Naive B cell (primary cell): ENCODE measurements around the gene SQOR. TPM values are rescaled to one million over a fixed set of nuclear protein-coding genes. Genes with fewer than 3 reads are reported as not detected.

Experiments used
- ATAC-seq, 2 donors: fragments of 150-1000 bp; cut with Tn5 transposase; 2 replicates each; pipeline ENCODE4 v1.10.0; 2021; ENCODE audit warnings: low read depth in 2 of 2, mild to moderate bottlenecking in 2 of 2, moderate library complexity in 2 of 2
- DNase-seq: peaks from one replicate; pipeline ENCODE4 v3.0.0; 2022
- H3K27ac Mint-ChIP-seq, 6 donors: one replicate each; pipeline ENCODE4 v1.8.0; 2020 to 2022; ENCODE audit warnings: mild to moderate bottlenecking in 6 of 6, mixed read lengths in 6 of 6, moderate library complexity in 5 of 6, inconsistent platforms in 2 of 6
- H3K27me3 Mint-ChIP-seq, 3 donors: one replicate each; pipeline ENCODE4 v1.8.0; 2021 to 2022; ENCODE audit warnings: mixed read lengths in 3 of 3, mild to moderate bottlenecking in 1 of 3
- H3K36me3 Mint-ChIP-seq, 2 donors: one replicate each; pipeline ENCODE4 v1.8.0; 2020 to 2022; ENCODE audit warnings: mixed read lengths in 2 of 2, inconsistent platforms in 1 of 2, mild to moderate bottlenecking in 1 of 2
- H3K4me1 Mint-ChIP-seq, 3 donors: one replicate each; pipeline ENCODE4 v1.8.0; 2020 to 2022; ENCODE audit warnings: mixed read lengths in 3 of 3, inconsistent platforms in 1 of 3, mild to moderate bottlenecking in 1 of 3, moderate library complexity in 1 of 3
- H3K4me3 Mint-ChIP-seq, 8 donors: one replicate each; pipeline ENCODE4 v1.8.0; 2020 to 2022; ENCODE audit warnings: mild to moderate bottlenecking in 8 of 8, mixed read lengths in 8 of 8, moderate library complexity in 8 of 8, inconsistent platforms in 2 of 8
- H3K9me3 Mint-ChIP-seq, 7 donors: one replicate each; pipeline ENCODE4 v1.8.0; 2020 to 2022; ENCODE audit warnings: mixed read lengths in 7 of 7, mild to moderate bottlenecking in 5 of 7, inconsistent platforms in 2 of 7, moderate library complexity in 1 of 7
- polyA plus RNA-seq, 6 donors: library from polyadenylated mRNA; unstranded; fragments of 300-500 nt; fragmentation: Illumina TruSeq; gene quantifications; one replicate each; pipeline ENCODE4 v1.2.3, GENCODE V29; 2021; ENCODE audit warnings: low read depth in 6 of 6

The SQOR gene
- polyA plus RNA-seq, 6 donors from 2014 or later: 49.2 to 110 (median 67.1) TPM

DNA sequence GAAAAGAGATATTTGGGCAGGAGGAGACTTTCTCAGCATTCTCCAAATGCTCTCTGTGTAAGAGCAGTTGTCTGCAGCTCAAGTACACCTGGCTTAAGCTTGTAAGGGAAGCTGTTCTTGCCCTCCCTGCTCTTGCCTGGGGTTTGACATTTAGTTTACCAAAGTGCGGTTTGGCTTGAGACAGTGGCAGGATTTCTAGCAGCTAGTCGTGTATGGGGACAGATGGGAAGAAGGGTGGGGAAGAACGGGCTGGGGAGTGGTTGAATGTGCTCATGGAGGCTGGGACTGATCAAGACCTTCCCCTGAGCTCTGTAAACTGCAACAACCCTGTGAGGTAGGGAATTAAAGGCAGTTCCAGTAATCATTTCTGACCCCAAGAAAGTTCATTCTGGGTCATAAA is 39.8 kb downstream of the SQOR start:
- DNase-seq: no peak
- Mint-ChIP-seq H3K9me3 (no peaks in the 10 kb centered on the region), H3K27ac (peak overlapping the region in 1 of 6 donors; percentile 76), H3K4me3 (no peak overlapping the region), H3K27me3 (no peaks in the 10 kb centered on the region), H3K4me1 (no peaks in the 10 kb centered on the region), H3K36me3 (peaks cover 29 to 35% of the 10 kb centered on the region in 2 donors)
- no peak for ATAC-seq

- no peaks in the 10 kb centered on the region for H3K9me3 Mint-ChIP-seq
- peak overlapping the region in 1 of 6 donors; percentile 38 for H3K27ac Mint-ChIP-seq
- H3K27me3 Mint-ChIP-seq: no peaks in the 10 kb centered on the region
- peaks cover 25 to 31% of the 10 kb centered on the region in 2 donors for H3K36me3 Mint-ChIP-seq
- no peak for DNase-seq
- ATAC-seq: no peak
- H3K4me1 Mint-ChIP-seq: no peaks in the 10 kb centered on the region
- H3K4me3 Mint-ChIP-seq: no peak overlapping the region
Observed at GRCh38 chr15:45677797-45678196, 43.0 kb downstream of the SQOR start.

GRCh38 chr15:45678459-45679178 is 43.8 kb downstream of the SQOR start:
- no peaks in the 10 kb centered on the region for H3K27me3 Mint-ChIP-seq
- H3K9me3 Mint-ChIP-seq: no peaks in the 10 kb centered on the region
- H3K4me3 Mint-ChIP-seq: no peak overlapping the region
- no peaks in the 10 kb centered on the region for H3K4me1 Mint-ChIP-seq
- DNase-seq (no peak), ATAC-seq (no peak)
- H3K27ac Mint-ChIP-seq: no peak overlapping the region
- peaks cover 25 to 31% of the 10 kb centered on the region in 2 donors for H3K36me3 Mint-ChIP-seq

DNA sequence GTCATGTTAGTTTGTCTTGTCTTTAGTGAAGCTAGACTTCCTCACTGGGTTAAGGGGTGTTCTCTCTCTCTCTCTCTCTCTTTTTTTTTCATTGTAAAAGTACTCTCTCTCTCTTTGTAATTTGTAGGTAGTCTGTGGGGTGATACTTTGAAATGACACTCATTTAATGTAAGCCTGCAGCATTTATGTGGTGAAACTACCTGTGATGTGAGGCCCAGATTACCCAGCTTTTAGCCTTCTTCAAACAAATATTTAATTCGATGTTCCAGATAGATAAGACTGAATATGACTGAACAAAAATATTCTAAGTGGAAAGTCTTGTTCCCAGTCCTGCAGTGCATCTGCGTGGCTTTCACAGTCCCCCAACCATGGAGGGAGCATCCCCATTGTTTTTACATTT is 49.7 kb downstream of the SQOR start:
- Mint-ChIP-seq H3K9me3 (no peaks in the 10 kb centered on the region), H3K27ac (peak overlapping the region in 1 of 6 donors; percentile 1), H3K36me3 (peaks cover 25 to 35% of the 10 kb centered on the region in 2 donors), H3K4me1 (no peaks in the 10 kb centered on the region), H3K27me3 (no peaks in the 10 kb centered on the region), H3K4me3 (no peak overlapping the region)
- ATAC-seq (no peak), DNase-seq (no peak)

DNA sequence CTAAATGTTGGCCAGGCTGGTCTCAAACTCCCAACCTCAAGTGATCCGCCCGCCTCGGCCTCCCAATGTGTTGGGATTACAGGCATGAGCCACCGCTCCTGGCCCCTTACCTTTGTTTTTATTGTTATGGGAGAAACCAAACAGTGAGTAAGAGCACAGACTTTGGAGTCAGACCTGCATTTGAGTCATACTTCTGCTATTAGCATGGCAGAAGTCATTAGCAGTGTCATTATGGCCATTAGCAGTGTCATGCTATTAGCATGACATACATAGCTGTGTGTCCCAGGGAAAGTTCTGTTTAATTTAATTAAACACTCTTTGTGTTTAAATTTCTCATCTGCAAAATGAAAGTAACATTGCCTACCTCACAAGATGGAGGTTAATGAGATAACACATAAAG is 54.8 kb downstream of the SQOR start:
- H3K27me3 Mint-ChIP-seq: no peaks in the 10 kb centered on the region
- H3K4me3 Mint-ChIP-seq: no peak overlapping the region
- ATAC-seq (no peak), DNase-seq (no peak)
- peaks cover 27 to 43% of the 10 kb centered on the region in 2 donors for H3K36me3 Mint-ChIP-seq
- H3K4me1 Mint-ChIP-seq: no peaks in the 10 kb centered on the region
- no peak overlapping the region for H3K27ac Mint-ChIP-seq
- no peaks in the 10 kb centered on the region for H3K9me3 Mint-ChIP-seq

DNA sequence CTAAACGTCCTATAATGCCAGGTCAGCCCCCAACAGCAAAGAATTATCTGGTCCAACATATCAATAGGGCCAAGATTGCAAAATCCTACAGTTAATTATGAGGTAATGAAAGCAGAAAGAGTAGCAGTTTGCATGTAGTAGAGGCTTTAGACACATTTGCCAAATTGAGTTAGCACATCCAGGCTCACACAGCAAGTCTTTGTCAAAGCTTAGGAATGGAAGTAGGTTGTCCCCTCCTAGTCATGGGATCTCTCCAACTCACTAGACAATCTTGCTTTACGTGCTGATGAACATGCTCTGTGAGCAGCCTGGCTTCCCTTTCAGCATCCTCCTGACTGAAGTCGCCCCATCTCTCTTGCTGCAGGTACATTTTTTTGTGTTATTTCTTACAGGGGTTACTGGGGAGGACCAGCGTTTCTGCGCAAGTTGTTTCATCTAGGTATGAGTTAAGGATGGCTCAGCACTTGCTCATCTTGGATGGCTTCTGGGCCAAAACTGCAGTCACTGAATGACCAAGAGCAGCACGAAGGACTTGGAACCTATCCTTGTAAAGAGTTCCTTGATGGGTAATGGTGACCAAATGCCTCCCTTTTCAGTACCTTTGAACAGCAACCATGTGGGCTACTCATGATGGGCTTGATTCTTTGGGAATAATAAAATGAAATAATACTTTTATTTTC is 55.9 kb downstream of the SQOR start:
- no peak for DNase-seq
- no peak for ATAC-seq
- no peaks in the 10 kb centered on the region for H3K9me3 Mint-ChIP-seq
- H3K27me3 Mint-ChIP-seq: no peaks in the 10 kb centered on the region
- H3K4me3 Mint-ChIP-seq: no peak overlapping the region
- H3K4me1 Mint-ChIP-seq: no peaks in the 10 kb centered on the region
- peak overlapping the region in 2 of 6 donors; percentile 62 for H3K27ac Mint-ChIP-seq
- H3K36me3 Mint-ChIP-seq: peaks cover 17 to 37% of the 10 kb centered on the region in 2 donors

GRCh38 chr15:45701108-45701507 is 66.3 kb downstream of the SQOR start:
- peaks cover 22 to 31% (median 22%) of the 10 kb centered on the region in 3 donors for H3K27me3 Mint-ChIP-seq
- peaks cover 0 to 2% (median 0%) of the 10 kb centered on the region in 7 donors for H3K9me3 Mint-ChIP-seq
- peak overlapping the region in 1 of 8 donors; percentile 50 for H3K4me3 Mint-ChIP-seq
- H3K36me3 Mint-ChIP-seq: peaks cover 0 to 15% of the 10 kb centered on the region in 2 donors
- no peak for DNase-seq
- ATAC-seq: no peak
- no peak overlapping the region for H3K27ac Mint-ChIP-seq
- peaks cover 13 to 23% (median 20%) of the 10 kb centered on the region in 3 donors for H3K4me1 Mint-ChIP-seq

DNA sequence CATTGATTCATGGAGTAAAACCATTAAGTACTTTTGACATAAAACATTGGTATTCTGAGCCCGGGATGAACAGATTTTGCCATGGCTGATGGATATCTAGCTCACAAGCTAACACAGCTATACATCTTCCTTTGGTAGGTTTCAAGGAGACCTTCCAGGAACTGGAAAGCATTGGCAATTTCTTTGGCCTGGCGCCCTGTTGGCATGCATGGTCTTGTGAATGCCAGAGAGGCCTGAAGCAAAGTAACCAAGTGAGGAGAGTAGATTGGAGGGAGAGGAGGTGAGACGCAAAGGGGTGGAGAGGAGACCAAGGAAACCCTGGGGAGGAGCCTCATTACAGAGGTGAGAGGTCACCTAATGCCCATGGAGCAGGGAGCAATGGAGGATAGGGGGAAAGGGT is 67.2 kb downstream of the SQOR start:
- DNase-seq (no peak), ATAC-seq (no peak)
- no peak overlapping the region for H3K27ac Mint-ChIP-seq
- peak overlapping the region in 1 of 8 donors; percentile 50 for H3K4me3 Mint-ChIP-seq
- H3K36me3 Mint-ChIP-seq: peaks cover 0 to 15% of the 10 kb centered on the region in 2 donors
- H3K27me3 Mint-ChIP-seq: peaks cover 22 to 31% (median 22%) of the 10 kb centered on the region in 3 donors
- peaks cover 0 to 2% (median 0%) of the 10 kb centered on the region in 7 donors for H3K9me3 Mint-ChIP-seq
- H3K4me1 Mint-ChIP-seq: peaks cover 13 to 22% (median 18%) of the 10 kb centered on the region in 3 donors

- H3K4me3 Mint-ChIP-seq: peak overlapping the region; percentile 78 to 93 (median 87)
- peaks cover 0 to 10% of the 10 kb centered on the region in 2 donors for H3K36me3 Mint-ChIP-seq
- H3K4me1 Mint-ChIP-seq: peaks cover 13 to 20% (median 17%) of the 10 kb centered on the region in 3 donors
- DNase-seq (no peak), ATAC-seq (no peak)
- peak overlapping the region in 1 of 6 donors; percentile 60 for H3K27ac Mint-ChIP-seq
- H3K9me3 Mint-ChIP-seq: peaks cover 0 to 2% (median 0%) of the 10 kb centered on the region in 7 donors
- H3K27me3 Mint-ChIP-seq: peaks cover 22 to 38% (median 26%) of the 10 kb centered on the region in 3 donors
Observed at GRCh38 chr15:45703670-45704328, 69.0 kb downstream of the SQOR start.

- ATAC-seq (peak; percentile 36 to 38), DNase-seq (no peak)
- Mint-ChIP-seq H3K27ac (peak overlapping the region in 4 of 6 donors; percentile 19 to 79 (median 57)), H3K9me3 (peaks cover 0 to 2% (median 0%) of the 10 kb centered on the region in 7 donors), H3K36me3 (peaks cover 0 to 7% of the 10 kb centered on the region in 2 donors), H3K27me3 (peaks cover 22 to 38% (median 26%) of the 10 kb centered on the region in 3 donors), H3K4me3 (peak overlapping the region; percentile 78 to 97 (median 93)), H3K4me1 (peaks cover 13 to 20% (median 17%) of the 10 kb centered on the region in 3 donors)
Observed at GRCh38 chr15:45704329-45705249, 69.8 kb downstream of the SQOR start.

DNA sequence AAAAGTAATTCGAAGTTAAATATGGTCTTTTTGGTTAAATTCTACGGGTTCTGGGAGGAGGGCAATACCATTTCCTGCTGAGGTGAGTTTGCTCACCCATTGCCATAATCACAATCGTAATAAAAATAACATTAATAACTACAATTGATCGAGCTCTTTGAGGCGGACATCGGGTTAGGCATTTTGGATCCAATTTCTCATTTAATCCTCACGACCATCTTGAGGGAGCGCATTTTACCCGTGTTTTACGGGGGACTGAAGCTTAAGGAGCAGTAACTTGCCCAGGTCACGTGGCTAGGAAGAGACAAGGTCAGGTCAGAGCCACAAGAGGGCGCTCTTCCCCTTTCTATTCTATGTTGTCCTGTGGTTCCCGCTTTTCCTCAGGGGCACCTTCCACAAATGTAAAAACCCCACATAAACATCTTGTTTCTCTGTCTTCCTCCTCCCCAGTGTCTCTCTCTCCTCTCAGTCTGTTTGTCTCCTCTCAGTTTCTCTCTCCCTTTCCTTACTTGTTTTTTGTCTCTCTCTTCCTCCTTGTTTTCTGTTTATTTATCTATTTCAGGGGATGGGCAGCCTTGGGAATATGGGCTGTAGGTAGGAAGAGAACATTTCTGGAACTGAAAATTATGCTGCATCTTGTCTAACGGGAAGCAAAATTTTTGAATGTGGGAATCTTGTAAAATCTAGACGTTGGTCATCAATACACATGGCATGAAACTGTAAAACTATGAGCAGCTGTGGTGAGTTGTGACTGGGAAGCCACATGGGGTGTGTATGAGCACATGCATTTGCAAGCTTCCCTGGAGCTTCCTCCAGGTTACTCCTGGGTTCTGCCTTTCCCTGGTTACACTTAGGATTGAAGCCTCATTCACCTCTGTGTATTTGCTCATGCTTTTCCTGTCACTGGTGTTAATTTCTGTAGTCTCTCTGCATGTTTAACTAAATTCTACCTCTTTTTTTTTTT is 71.0 kb downstream of the SQOR start:
- peaks cover 13 to 20% (median 17%) of the 10 kb centered on the region in 3 donors for H3K4me1 Mint-ChIP-seq
- H3K36me3 Mint-ChIP-seq: peaks cover 0 to 7% of the 10 kb centered on the region in 2 donors
- peak overlapping the region; percentile 78 to 97 (median 93) for H3K4me3 Mint-ChIP-seq
- peaks cover 0 to 2% (median 0%) of the 10 kb centered on the region in 7 donors for H3K9me3 Mint-ChIP-seq
- peak overlapping the region in 3 of 6 donors; percentile 12 to 68 (median 19) for H3K27ac Mint-ChIP-seq
- ATAC-seq (peak; percentile 87), DNase-seq (peak; percentile 59)
- peaks cover 28 to 43% (median 31%) of the 10 kb centered on the region in 3 donors for H3K27me3 Mint-ChIP-seq

DNA sequence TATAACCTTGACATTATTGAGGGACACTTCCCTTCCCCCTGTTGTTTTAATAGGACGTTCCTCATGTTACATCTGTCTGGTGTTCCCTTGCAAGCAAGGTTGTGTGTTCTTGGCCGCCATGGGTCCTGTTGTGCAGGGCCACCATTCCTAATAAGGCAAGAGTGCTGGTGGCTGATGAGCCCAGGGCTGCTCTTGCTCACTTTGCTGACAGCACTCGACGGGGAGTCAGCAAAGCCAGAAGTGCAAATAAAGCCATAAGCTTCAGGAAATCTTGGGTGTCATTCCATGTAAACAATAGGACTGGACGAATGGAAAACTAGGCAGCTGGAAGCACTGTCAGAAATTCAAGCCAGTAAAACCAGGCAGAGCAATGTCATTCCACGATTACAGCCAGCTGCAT is 75.8 kb downstream of the SQOR start:
- no peaks in the 10 kb centered on the region for H3K36me3 Mint-ChIP-seq
- peak overlapping the region in 1 of 8 donors; percentile 13 for H3K4me3 Mint-ChIP-seq
- no peak for ATAC-seq

More for the DNA sequence above, 75.8 kb downstream of the SQOR start:
- no peak for DNase-seq
- Mint-ChIP-seq H3K9me3 (no peaks in the 10 kb centered on the region), H3K27me3 (peaks cover 32 to 40% (median 39%) of the 10 kb centered on the region in 3 donors), H3K27ac (peak overlapping the region in 1 of 6 donors; percentile 16), H3K4me1 (peaks cover 4 to 10% (median 5%) of the 10 kb centered on the region in 3 donors)
